IMR-90 (cell line): ENCODE results near the gene CYP4F8. TPM values are rescaled to one million over a fixed set of nuclear protein-coding genes. Genes with fewer than 3 reads are reported as not detected.

ENCODE experiments used
- ATAC-seq: fragments of 200-7000 bp; cut with Tn5 transposase; 2 replicates; pipeline ENCODE4 v1.9.1; 2020; ENCODE audit warnings: low read depth, mild to moderate bottlenecking, moderate library complexity
- BruUV-seq: library from RNA; stranded (reverse); fragments of 400-500 nt; replicated peaks from 2 replicates; lab custom pipeline; 2021; lab: Mats Ljungman, UMichigan
- CTCF ChIA-PET: fragments of 300-600 bp; formaldehyde crosslinking; extraction: SDS; loops from one replicate; lab custom pipeline; 2021; ENCODE audit warnings: antibody characterized with exemption; lab: Yijun Ruan, JAX
- POLR2A ChIA-PET: fragments of 300-600 bp; sonication (Branson Sonifier 250); formaldehyde crosslinking; loops from one replicate; lab custom pipeline; 2022; ENCODE audit warnings: antibody characterized with exemption; ENCODE audit not compliant: unreplicated experiment; lab: Charles Lee
- DNase-seq: peaks from one replicate; pipeline ENCODE4 v3.0.0; 2013
- H2AFZ ChIP-seq: replicated peaks from 2 replicates; pipeline ENCODE3; 2013; ENCODE audit warnings: low read length, mild to moderate bottlenecking; ENCODE audit not compliant: poor library complexity
- H2AK5ac ChIP-seq: 2 replicates; pipeline ENCODE4 v1.6.1; 2013; ENCODE audit warnings: low read depth, low read length, inconsistent platforms
- H2AK9ac ChIP-seq: replicated peaks from 2 replicates; pipeline ENCODE3; 2013; ENCODE audit warnings: mild to moderate bottlenecking, low read depth, low read length, moderate library complexity; ENCODE audit not compliant: poor library complexity
- H2BK120ac ChIP-seq: 2 replicates; pipeline ENCODE4 v1.6.1; 2013; ENCODE audit warnings: low read depth, low read length, inconsistent platforms
- H2BK15ac ChIP-seq: 3 replicates; pipeline ENCODE4 v1.6.1; 2013; ENCODE audit warnings: low read depth, low read length, inconsistent platforms
- H2BK20ac ChIP-seq: 2 replicates; pipeline ENCODE4 v1.6.1; 2013; ENCODE audit warnings: low read depth, mild to moderate bottlenecking, inconsistent platforms, low read length, moderate library complexity
- H2BK5ac ChIP-seq: 2 replicates; pipeline ENCODE4 v1.6.1; 2013; ENCODE audit warnings: mild to moderate bottlenecking, low read depth, low read length, inconsistent platforms; ENCODE audit not compliant: poor library complexity, severe bottlenecking
- H3K14ac ChIP-seq: replicated peaks from 2 replicates; pipeline ENCODE4 v1.6.1; 2013; ENCODE audit warnings: low read depth, low read length, inconsistent platforms
- H3K18ac ChIP-seq: 2 replicates; pipeline ENCODE4 v1.6.1; 2013; ENCODE audit warnings: low read depth, low read length, control low read depth
- H3K23ac ChIP-seq: 2 replicates; pipeline ENCODE4 v1.6.1; 2013; ENCODE audit warnings: low read depth, low read length, inconsistent platforms
- H3K27ac ChIP-seq: 2 replicates; pipeline ENCODE4 v1.5.1; 2013; ENCODE audit warnings: mild to moderate bottlenecking, control low read depth, low read length; ENCODE audit not compliant: insufficient read depth
- H3K27me3 ChIP-seq: 2 replicates; pipeline ENCODE4 v1.6.1; 2013; ENCODE audit warnings: low read length; ENCODE audit not compliant: control insufficient read depth, insufficient read depth
- H3K36me3 ChIP-seq: 2 replicates; pipeline ENCODE4 v1.6.1; 2013; ENCODE audit warnings: low read length, mixed read lengths; ENCODE audit not compliant: control insufficient read depth, insufficient read depth
- H3K4ac ChIP-seq: 2 replicates; pipeline ENCODE4 v1.6.1; 2013; ENCODE audit warnings: low read depth, low read length, inconsistent platforms
- H3K4me1 ChIP-seq: 2 replicates; pipeline ENCODE4 v1.6.1; 2013; ENCODE audit warnings: low read length, mixed read lengths; ENCODE audit not compliant: control insufficient read depth, insufficient read depth
- H3K4me2 ChIP-seq: 2 replicates; pipeline ENCODE4 v1.6.1; 2013; ENCODE audit warnings: low read depth, mild to moderate bottlenecking, control low read depth, low read length, moderate library complexity
- H3K4me3 ChIP-seq: 2 replicates; pipeline ENCODE4 v1.5.1; 2013; ENCODE audit warnings: low read depth, mild to moderate bottlenecking, control low read depth, low read length, moderate library complexity; ENCODE audit not compliant: insufficient read depth
- H3K56ac ChIP-seq: 2 replicates; pipeline ENCODE4 v1.6.1; 2013; ENCODE audit warnings: low read length, inconsistent platforms; ENCODE audit not compliant: insufficient read depth; ENCODE audit errors: extremely low read depth
- H3K79me1 ChIP-seq, 2 experiments: 2 replicates each; pipeline ENCODE4 v1.6.1; 2013; ENCODE audit warnings: low read length in 2 of 2, inconsistent platforms in 1 of 2, low read depth in 1 of 2
- H3K9ac ChIP-seq: 2 replicates; pipeline ENCODE4 v1.6.1; 2013; ENCODE audit warnings: low read depth, low read length, control low read depth
- H3K9me1 ChIP-seq: 2 replicates; pipeline ENCODE4 v1.6.1; 2013; ENCODE audit warnings: low read length, inconsistent platforms; ENCODE audit not compliant: insufficient read depth
- H3K9me3 ChIP-seq: 2 replicates; pipeline ENCODE4 v1.6.1; 2013; ENCODE audit warnings: low read length; ENCODE audit not compliant: control insufficient read depth, insufficient read depth
- H4K20me1 ChIP-seq: 2 replicates; pipeline ENCODE4 v1.6.1; 2013; ENCODE audit warnings: low read length, inconsistent platforms; ENCODE audit not compliant: insufficient read depth
- H4K5ac ChIP-seq: 2 replicates; pipeline ENCODE4 v1.6.1; 2013; ENCODE audit warnings: mild to moderate bottlenecking, low read depth, low read length, control low read depth
- H4K8ac ChIP-seq, 2 experiments: 2 replicates each; pipeline ENCODE4 v1.6.1; 2013; ENCODE audit warnings: low read depth in 2 of 2, low read length in 2 of 2, control low read depth in 1 of 2, inconsistent platforms in 1 of 2
- H4K91ac ChIP-seq: 2 replicates; pipeline ENCODE4 v1.6.1; 2013; ENCODE audit warnings: low read depth, low read length, inconsistent platforms; ENCODE audit not compliant: insufficient read depth
- BHLHE40 ChIP-seq: fragments of 150-350 bp; IDR thresholded peaks from 2 replicates; pipeline ENCODE4 v1.6.1; 2016; ENCODE audit warnings: mild to moderate bottlenecking, low read depth, low read length
- CEBPB ChIP-seq: IDR thresholded peaks from 2 replicates; pipeline ENCODE4 v1.6.1; 2012; ENCODE audit warnings: low read depth, low read length, improper control_type of control experiment
- CHD1 ChIP-seq: IDR thresholded peaks from 2 replicates; pipeline ENCODE4 v1.6.1; 2012; ENCODE audit warnings: low read depth, low read length, improper control_type of control experiment
- FOS ChIP-seq: fragments of 150-350 bp; IDR thresholded peaks from 2 replicates; pipeline ENCODE4 v1.6.1; 2016; ENCODE audit warnings: low read depth, low read length
- MAFK ChIP-seq: IDR thresholded peaks from 2 replicates; pipeline ENCODE4 v1.6.1; 2012; ENCODE audit warnings: low read depth, low read length, improper control_type of control experiment
- MAZ ChIP-seq: IDR thresholded peaks from 2 replicates; pipeline ENCODE4 v1.6.1; 2012; ENCODE audit warnings: low read depth, mild to moderate bottlenecking, low read length, improper control_type of control experiment, moderate library complexity, borderline replicate concordance
- NFE2L2 ChIP-seq: fragments of 150-350 bp; IDR thresholded peaks from 2 replicates; pipeline ENCODE4 v1.6.1; 2016; ENCODE audit warnings: low read depth, mild to moderate bottlenecking, low read length
- POLR2A ChIP-seq: IDR thresholded peaks from 2 replicates; pipeline ENCODE4 v1.6.1; 2012; ENCODE audit warnings: mild to moderate bottlenecking, low read depth, low read length
- RAD21 ChIP-seq: IDR thresholded peaks from 2 replicates; pipeline ENCODE4 v1.6.1; 2012; ENCODE audit warnings: low read length, improper control_type of control experiment
- RCOR1 ChIP-seq: IDR thresholded peaks from 2 replicates; pipeline ENCODE4 v1.6.1; 2012; ENCODE audit warnings: mild to moderate bottlenecking, low read length, improper control_type of control experiment; ENCODE audit not compliant: insufficient replicate concordance
- RFX5 ChIP-seq: IDR thresholded peaks from 2 replicates; pipeline ENCODE4 v1.8.0; 2012; ENCODE audit warnings: low read depth, mild to moderate bottlenecking, low read length, moderate library complexity
- SMC3 ChIP-seq: fragments of 150-350 bp; IDR thresholded peaks from 2 replicates; pipeline ENCODE4 v1.6.1; 2016; ENCODE audit warnings: low read depth, mild to moderate bottlenecking, antibody characterized with exemption, low read length, moderate library complexity
- USF2 ChIP-seq: fragments of 150-350 bp; IDR thresholded peaks from 2 replicates; pipeline ENCODE4 v1.6.1; 2017; ENCODE audit warnings: mild to moderate bottlenecking, antibody characterized with exemption, low read length, low read depth
- WGBS, 2 experiments: methylation state at CpG; one replicate each; pipeline versions ENCODE4 v1.1.5 to v1.1.7; 2013; ENCODE audit warnings: missing lambda C conversion rate in 2 of 2; ENCODE audit not compliant: insufficient read length in 1 of 2; ENCODE audit errors: extremely low coverage in 2 of 2; 5-methylcytosine and 5-hydroxymethylcytosine counted together
- dilution Hi-C: fragments of 300-500 bp; cut with HindIII; formaldehyde crosslinking; loops from one replicate; pipeline ENCODE4 v1.14.3; 2018; ENCODE audit warnings: low sequenced_read_pairs; ENCODE audit not compliant: unreplicated experiment
- in situ Hi-C: fragments of 300-500 bp; cut with MboI; formaldehyde crosslinking; loops from 3 replicates; pipeline ENCODE4 v1.14.3; 2019; ENCODE audit warnings: low sequenced_read_pairs, inconsistent platforms, mixed read lengths
- intact Hi-C: fragments of 100-400 bp; cut with micrococcal nuclease; formaldehyde crosslinking; loops from 2 replicates; pipeline ENCODE4 v1.10.0; 2022
- polyA plus RNA-seq, 3 experiments: library from polyadenylated mRNA; depleted of rRNA; stranded (reverse); fragments of >200 nt; gene quantifications; 2 replicates each; pipeline ENCODE4 v1.2.3, GENCODE V29; 2012; ENCODE audit warnings: low replicate concordance in 1 of 3
- total RNA-seq: library from RNA; depleted of rRNA; stranded (reverse); fragments of >200 nt; gene quantifications from 2 replicates; pipeline ENCODE4 v1.2.3, GENCODE V29; 2012

The CYP4F8 gene
- total and polyA plus RNA-seq, 2 of the 4 experiments (the other 2 are of a cell fraction), result not detected

GRCh38 chr19:15634105-15634504 lies 19.1 kb downstream of the CYP4F8 start:
- H3K4ac ChIP-seq, result no peak overlapping the region
- ATAC-seq, result no peak
- H3K27me3 ChIP-seq, result no peaks in the 10 kb centered on the region
- H3K9me1 ChIP-seq, result no peaks in the 10 kb centered on the region
- no peak overlapping the region for H3K56ac ChIP-seq
- no peak overlapping the region for H2AK5ac ChIP-seq
- ChIA-PET POLR2A (no interaction called here), CTCF (no interaction called here)
- H3K4me3 ChIP-seq, result no peak overlapping the region
- dilution Hi-C loops (no loop called here), intact Hi-C loops (no loop called here), in situ Hi-C loops (loop anchor here (25.0 kb wide), 2 partner anchors 553 to 778 kb away; partner anchors contain the start of genes AP1M1 and FAM32A)
- H3K4me2 ChIP-seq, result no peak overlapping the region
- no peak overlapping the region for H2BK120ac ChIP-seq
- no CpG with 5 or more reads among the region's 3 CpGs for WGBS, 2 experiments
- H4K91ac ChIP-seq, result no peak overlapping the region
- H3K36me3 ChIP-seq, result no peaks in the 10 kb centered on the region
- no peak overlapping the region for H4K5ac ChIP-seq
- no peaks in the 10 kb centered on the region for H3K4me1 ChIP-seq
- BruUV-seq, result no TSS peak
- no peak overlapping the region for H3K23ac ChIP-seq
- no peaks in the 10 kb centered on the region for H3K79me1 ChIP-seq
- H3K9ac ChIP-seq, result no peak overlapping the region
- no peaks in the 10 kb centered on the region for H4K20me1 ChIP-seq
- H2BK15ac ChIP-seq, result no peak overlapping the region
- no peak overlapping the region for H3K18ac ChIP-seq
- no peak overlapping the region for H3K14ac ChIP-seq
- no peak for DNase-seq
- H3K27ac ChIP-seq, result no peak overlapping the region
- H2AK9ac ChIP-seq, result no peak overlapping the region
- H4K8ac ChIP-seq, result no peak overlapping the region
- peaks cover 4% of the 10 kb centered on the region; the same call in 1 of the 2 replicates for H3K9me3 ChIP-seq
- TF ChIP-seq USF2, result no peak
- no peak for TF ChIP-seq SMC3
- no peak for TF ChIP-seq MAFK
- TF ChIP-seq RCOR1, result no peak
- TF ChIP-seq MAZ, result no peak
- TF ChIP-seq CHD1, result no peak
- no peak for TF ChIP-seq FOS
- TF ChIP-seq POLR2A, result no peak
- no peak for TF ChIP-seq RAD21
- no peak for TF ChIP-seq BHLHE40
- no peak for TF ChIP-seq RFX5
- no peak for TF ChIP-seq CEBPB
- no peak for TF ChIP-seq NFE2L2
- no peak overlapping the region for H2AFZ ChIP-seq
- no peak overlapping the region for H2BK5ac ChIP-seq
- no peak overlapping the region for H2BK20ac ChIP-seq
